22Rv1 (cell line): ENCODE results near the gene NCOA3.
"Not testable (repeated sequence)": the region's sequence is repeated elsewhere in the genome, so short reads cannot be mapped to it uniquely, and the experiment has no call there.

Experiments used
- H3K27ac ChIP-seq: fragments of 450-650 bp; 2 replicates; pipeline ENCODE4 v1.5.1; 2017
- ZFX ChIP-seq: fragments of 450-650 bp; IDR thresholded peaks from 2 replicates; pipeline ENCODE4 v1.6.1; 2017; ENCODE audit warnings: antibody characterized with exemption, borderline replicate concordance
- TF ChIP-seq, protein P1 (sequence below): fragments of 450-650 bp; IDR thresholded peaks from 2 replicates; pipeline ENCODE4 v1.5.1; 2017; ENCODE audit warnings: mild to moderate bottlenecking

Gene NCOA3

DNA sequence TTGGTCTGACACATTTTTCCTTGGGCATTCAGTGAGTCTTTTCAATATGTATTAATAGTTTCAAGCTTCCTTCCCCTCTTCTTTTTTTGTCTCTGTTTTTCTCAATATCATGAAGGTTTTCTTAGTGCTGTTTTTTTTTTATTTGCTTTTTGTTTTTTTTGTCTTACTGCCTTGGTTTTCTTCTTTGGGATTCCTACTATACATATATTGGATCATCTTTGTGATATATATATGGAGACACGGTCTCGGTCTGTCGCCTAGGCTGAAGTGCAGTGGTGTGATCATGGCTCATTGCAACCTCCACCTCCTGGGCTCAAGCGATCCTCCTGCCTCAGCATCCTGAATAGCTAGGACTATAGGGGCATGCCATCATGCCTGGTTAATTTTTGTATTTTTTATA is 43.8 kb downstream of the NCOA3 start:
- no peak overlapping the region for H3K27ac ChIP-seq
- TF ChIP-seq, protein P1, sequence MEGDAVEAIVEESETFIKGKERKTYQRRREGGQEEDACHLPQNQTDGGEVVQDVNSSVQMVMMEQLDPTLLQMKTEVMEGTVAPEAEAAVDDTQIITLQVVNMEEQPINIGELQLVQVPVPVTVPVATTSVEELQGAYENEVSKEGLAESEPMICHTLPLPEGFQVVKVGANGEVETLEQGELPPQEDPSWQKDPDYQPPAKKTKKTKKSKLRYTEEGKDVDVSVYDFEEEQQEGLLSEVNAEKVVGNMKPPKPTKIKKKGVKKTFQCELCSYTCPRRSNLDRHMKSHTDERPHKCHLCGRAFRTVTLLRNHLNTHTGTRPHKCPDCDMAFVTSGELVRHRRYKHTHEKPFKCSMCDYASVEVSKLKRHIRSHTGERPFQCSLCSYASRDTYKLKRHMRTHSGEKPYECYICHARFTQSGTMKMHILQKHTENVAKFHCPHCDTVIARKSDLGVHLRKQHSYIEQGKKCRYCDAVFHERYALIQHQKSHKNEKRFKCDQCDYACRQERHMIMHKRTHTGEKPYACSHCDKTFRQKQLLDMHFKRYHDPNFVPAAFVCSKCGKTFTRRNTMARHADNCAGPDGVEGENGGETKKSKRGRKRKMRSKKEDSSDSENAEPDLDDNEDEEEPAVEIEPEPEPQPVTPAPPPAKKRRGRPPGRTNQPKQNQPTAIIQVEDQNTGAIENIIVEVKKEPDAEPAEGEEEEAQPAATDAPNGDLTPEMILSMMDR: no peak
- TF ChIP-seq ZFX: no peak

DNA sequence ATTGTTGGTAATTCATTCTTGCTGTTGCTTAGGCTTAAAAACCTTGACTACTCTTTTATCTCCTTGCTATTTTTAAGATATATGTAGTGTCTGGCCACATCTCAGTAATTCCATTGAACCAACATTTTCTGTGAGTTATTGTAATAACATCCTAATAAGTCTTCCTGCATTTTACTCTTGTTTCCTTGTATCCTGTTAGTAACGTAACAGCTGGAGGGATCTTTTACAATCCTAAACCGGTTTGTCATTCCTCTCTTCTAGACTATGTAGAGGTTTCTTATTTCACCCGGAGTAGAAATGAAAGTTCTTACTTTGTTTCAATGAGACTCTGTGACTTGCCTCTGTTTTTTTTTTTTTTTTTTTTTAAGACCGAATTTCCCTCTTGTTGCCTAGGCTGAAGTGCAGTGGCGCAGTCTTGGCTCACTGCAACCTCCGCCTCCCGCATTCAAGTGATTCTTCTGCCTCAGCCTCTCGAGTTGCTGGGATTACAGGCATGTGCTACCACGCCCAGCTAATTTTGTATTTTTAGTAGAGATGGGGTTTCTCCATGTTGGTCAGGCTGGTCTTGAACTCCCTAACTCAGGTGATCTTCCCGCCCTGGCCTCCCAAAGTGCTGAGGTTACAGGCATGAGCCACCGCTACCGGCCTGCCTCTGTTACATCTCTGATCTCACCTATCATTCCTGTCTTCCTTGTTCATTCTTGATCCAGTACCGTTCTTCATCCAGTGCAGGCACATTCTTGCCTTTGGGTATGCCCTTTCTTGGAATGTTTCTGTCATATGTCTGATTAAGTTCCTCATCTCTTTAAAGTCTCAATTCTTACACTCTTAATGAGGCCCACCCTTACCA is 44.7 kb downstream of the NCOA3 start:
- no peak for TF ChIP-seq ZFX
- TF ChIP-seq, protein P1: no peak
- no peak overlapping the region for H3K27ac ChIP-seq

DNA sequence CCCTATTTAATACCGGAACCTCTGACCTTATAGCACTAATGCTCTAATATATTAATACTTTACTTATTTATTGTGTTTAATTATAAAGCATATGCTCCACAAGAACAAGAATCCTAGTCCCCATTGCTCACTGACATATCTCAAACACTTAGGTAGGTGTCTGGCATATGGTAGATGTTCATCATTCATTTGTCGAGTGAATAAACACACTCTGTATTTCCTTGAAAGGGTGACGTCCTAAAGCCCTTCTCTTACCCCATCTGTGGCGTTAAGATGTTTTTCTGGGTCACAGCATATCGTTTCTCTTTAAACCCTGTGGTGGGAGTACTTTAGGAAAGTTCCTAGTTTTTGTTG is 45.3 kb downstream of the NCOA3 start:
- H3K27ac ChIP-seq: no peak overlapping the region
- TF ChIP-seq, protein P1: no peak
- no peak for TF ChIP-seq ZFX

DNA sequence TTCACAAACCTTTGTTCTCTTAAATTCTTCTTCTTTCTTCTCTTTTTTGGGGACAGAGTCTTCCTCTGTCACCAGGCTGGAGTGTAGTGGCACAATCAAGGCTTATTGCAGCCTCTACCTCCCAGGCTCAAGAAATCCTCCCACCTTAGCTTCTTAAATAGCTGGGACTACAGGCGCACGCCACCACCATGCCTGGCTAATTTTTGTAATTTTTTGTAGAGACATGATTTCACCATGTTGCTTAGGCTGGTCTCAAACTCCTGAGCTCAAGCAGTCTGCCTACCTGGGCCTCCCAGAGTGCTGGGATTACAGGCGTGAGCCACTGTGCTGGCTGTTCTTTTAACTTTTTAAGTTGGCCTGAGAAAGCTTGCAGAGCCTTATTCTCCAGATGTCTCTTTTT is 48.0 kb downstream of the NCOA3 start:
- no peak overlapping the region for H3K27ac ChIP-seq
- TF ChIP-seq ZFX: no peak
- TF ChIP-seq, protein P1: no peak

DNA sequence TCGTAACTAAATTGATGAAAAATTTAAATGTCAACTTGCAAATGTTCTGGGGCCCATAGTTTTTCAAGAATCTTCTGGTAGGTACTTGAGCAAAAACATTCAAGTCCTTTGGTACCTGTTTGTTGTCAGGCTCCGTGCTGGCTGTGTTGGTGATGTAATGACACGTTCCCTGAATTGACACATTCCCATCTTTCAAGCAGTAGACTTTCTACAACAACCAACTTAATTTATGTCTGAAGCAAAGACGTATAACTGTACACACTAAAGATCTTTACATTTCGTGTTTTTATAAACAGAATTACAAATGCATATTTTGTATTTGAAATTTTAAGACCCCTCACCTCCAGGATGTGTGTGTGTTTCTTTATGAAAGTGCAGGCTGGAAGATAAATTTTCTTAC is 49.5 kb downstream of the NCOA3 start:
- no peak overlapping the region for H3K27ac ChIP-seq
- TF ChIP-seq, protein P1: no peak
- TF ChIP-seq ZFX: no peak

DNA sequence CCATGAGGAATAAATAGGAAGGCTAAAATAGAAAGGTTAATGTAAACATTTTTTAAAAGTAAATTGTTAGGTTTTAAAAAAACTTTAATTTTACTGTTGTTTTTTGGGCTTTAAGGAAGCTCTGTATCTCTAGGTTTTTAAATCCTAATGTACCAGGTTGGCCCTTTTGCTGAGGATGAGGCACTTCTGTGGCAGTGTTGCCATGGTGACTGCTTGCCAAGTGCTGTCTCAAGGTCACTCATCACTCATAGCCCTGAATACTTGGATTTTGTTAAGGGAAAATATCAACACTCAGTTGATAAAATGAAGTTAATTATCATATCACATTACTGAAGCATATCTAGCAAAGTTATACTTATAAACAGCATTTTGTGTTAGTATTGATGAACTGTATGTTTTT is 50.2 kb downstream of the NCOA3 start:
- no peak for TF ChIP-seq ZFX
- TF ChIP-seq, protein P1: no peak
- no peak overlapping the region for H3K27ac ChIP-seq

DNA sequence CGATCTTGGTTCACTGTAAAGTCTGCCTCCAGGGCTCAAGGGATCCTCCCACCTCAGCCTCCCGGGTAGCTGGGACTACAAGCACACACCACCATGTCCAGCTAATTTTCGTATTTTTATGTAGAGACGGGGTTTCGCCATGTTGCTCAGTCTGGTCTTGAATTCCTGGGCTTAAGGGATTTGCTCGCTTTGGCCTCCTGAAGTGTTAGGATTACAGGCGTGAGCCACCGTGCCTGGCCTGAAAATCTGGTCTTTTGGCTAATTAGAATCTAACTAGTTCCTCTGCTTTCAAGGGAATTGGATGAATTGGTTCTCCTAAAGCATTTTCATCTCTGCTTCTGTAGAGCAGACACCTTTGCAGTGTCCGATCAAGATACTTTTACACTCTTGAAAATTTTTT is 51.3 kb downstream of the NCOA3 start:
- TF ChIP-seq, protein P1: no peak
- no peak for TF ChIP-seq ZFX

DNA sequence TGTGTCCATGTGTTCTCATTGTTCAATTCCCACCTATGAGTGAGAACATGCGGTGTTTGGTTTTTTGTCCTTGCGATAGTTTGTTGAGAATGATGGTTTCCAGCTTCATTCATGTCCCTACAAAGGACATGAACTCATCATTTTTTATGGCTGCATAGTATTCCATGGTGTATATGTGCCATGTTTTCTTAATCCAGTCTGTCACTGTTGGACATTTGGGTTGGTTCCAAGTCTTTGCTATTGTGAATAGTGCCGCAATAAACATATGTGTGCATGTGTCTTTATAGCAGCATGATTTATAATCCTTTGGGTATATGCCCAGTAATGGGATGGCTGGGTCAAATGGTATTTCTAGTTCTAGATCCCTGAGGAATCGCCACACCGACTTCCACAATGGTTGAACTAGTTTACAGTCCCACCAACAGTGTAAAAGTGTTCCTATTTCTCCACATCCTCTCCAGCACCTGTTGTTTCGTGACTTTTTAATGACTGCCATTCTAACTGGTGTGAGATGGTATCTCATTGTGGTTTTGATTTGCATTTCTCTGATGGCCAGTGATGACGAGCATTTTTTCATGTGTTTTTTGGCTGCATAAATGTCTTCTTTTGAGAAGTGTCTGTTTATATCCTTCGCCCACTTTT is 52.0 kb downstream of the NCOA3 start:
- H3K27ac ChIP-seq: not testable (repeated sequence)

More for the DNA sequence above, 51.3 kb downstream of the NCOA3 start:
- H3K27ac ChIP-seq: no peak overlapping the region

DNA sequence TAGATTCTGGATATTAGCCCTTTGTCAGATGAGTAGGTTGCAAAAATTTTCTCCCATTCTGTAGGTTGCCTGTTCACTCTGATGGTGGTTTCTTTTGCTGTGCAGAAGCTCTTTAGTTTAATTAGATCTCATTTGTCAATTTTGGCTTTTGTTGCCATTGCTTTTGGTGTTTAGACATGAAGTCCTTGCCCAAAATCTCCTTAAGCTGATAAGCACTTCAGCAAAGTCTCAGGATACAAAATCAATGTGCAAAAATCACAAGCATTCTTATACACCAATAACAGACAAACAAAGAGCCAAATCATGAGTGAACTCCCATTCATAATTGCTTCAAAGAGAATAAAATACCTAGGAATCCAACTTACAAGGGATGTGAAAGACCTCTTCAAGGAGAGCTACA is 52.6 kb downstream of the NCOA3 start:
- not testable (repeated sequence) for H3K27ac ChIP-seq
